Left hindlimb (tissue), 1 donor: Measurements from ENCODE around the gene EVA1C.
"Not testable (repeated sequence)": the region's sequence is repeated elsewhere in the genome, so short reads cannot be mapped to it uniquely, and the experiment has no call there.

ENCODE experiments used
- DNase-seq: peaks from one replicate; pipeline ENCODE4 v3.0.0-alpha.2; 2018

Gene EVA1C, protein sequence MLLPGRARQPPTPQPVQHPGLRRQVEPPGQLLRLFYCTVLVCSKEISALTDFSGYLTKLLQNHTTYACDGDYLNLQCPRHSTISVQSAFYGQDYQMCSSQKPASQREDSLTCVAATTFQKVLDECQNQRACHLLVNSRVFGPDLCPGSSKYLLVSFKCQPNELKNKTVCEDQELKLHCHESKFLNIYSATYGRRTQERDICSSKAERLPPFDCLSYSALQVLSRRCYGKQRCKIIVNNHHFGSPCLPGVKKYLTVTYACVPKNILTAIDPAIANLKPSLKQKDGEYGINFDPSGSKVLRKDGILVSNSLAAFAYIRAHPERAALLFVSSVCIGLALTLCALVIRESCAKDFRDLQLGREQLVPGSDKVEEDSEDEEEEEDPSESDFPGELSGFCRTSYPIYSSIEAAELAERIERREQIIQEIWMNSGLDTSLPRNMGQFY

DNA sequence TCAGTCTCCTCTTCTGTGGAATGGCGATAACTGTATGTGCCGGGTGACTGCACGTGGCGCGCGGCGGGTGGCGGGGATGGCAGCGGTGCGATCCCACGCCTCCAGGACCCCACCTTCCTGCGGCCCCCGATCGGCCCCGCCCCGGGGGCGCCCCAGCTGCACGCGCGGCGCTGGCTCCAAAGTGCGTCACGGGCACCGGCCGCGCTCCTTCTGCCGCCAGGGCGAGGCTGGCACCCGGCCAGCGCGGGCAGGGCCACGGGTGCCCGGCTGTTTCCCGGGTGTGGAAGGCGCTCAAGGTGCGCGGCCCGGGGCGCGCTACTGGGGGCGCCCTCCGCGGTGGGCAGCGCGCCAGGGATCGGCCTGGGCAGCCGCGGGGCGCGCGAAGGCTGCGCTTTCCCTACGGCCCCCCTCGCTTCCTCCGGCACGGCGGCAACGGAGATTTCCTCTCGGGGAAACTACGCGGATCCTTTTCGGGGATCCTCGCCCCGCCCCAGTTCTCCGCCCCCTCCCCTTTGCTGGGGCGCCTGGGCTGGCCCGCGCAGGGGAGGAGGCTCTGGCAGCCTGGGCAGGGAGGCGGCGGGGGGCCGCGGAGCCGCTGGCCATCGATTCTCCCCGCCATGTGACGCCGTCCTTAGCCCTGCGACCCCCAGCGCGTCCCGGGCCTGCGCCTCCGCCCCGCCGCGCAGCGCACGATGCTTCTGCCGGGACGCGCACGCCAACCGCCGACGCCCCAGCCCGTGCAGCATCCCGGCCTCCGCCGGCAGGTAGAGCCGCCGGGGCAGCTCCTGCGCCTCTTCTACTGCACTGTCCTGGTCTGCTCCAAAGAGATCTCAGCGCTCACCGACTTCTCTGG lies at the start of gene EVA1C:
Gene EVA1C, plus strand, starts transcription at position 545 of the 853 bp plus-strand sequence. Its CDS starts 148 bp downstream, at position 693.
- DNase-seq = peak; percentile 46

DNA sequence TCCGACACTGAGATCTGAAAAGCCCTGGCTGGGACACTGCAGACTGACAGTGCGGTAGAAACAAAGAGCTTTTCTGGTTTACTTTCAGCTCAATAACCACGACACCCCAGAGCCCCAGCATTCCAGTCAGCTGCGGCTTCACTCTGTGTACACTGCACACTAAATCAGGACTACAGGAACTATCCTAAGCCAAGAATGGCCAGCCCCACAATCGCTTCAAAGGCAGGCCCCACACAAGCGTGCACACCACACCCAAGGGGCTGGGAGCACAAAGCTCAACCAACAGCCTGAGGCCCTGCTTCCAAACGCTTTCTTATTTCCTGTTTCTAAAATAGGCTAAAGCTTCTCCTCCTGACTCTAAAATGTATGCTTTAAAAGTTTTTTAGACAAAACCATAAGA lies 48.1 kb upstream of the EVA1C start:
- DNase-seq = peak; percentile 69

DNA sequence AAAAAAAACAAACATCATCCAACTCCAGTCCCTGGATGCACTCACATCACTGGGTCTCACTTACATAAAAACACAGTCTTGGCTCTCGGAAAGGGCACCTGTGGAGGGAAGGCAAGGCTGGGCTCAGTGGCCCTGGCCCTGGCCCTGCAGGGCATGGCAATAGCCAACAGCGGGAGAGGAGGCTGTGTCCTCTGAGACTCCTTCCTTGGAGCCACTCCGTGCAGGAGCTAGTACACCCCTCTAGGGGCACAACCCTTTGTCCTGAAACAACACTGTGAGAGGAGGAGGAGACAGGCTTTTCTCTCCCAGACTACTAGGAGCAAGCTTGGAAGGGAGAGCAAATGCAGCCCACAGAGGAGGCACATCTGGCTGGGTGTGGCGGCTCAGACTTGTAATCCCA lies 47.7 kb upstream of the EVA1C start:
- no peak for DNase-seq

DNA sequence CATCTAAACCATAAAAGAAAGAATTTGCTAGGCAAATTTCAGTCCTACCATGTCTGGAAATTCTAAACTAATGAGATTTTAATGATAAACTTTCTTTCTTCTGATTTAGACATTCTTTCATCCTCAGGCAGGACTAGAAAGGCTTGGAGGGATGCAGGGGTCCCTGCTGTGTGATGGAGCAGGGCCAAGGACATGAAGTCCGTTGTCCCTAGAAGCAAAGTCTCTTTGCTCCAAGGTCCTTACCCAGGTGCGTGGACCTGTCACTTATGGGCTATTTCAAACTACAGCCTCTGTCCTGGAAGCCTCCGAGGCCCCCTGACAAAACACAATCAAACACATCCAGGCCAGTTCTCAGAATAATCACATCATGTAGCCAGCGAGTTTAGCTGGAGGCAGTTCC lies 46.3 kb upstream of the EVA1C start:
- DNase-seq = no peak

DNA sequence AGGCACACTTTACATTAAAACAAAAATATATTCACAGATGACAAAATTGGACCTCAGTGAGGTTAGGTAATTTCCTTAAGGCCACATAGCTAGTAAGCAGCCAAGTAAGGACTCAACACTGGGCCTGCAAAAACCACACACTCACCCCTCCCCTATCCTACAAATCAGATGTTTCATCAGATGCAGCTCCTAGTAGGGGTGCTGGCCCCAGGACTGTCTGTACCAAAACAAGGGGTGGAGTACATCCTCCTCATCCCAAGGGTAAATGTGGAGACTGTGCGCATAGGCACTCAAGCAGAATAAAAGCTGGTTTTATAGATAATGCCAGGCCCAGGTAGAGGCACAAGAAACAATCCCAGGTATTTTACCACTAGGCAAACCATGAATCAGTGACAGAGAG lies 45.3 kb upstream of the EVA1C start:
- DNase-seq = no peak

DNA sequence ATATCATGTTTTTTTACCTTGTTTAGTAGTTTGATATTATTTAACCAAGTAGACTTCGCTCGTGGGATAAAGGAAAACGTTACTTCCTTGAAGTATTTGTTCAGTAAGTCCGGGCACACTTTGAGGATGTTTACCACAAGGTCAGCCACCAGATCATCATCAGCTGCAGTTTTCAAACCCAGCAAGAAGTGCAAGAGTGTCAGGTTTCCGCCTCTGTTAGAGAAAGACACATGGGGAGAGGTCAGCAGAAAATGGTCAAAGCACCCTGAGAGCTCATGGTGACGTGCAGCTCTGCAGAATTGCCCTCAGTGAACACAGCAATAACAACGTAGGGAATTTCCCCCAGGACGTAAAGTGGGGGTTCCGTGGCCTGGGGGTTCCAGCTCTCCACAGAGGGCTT lies 44.1 kb upstream of the EVA1C start:
- no peak for DNase-seq

DNA sequence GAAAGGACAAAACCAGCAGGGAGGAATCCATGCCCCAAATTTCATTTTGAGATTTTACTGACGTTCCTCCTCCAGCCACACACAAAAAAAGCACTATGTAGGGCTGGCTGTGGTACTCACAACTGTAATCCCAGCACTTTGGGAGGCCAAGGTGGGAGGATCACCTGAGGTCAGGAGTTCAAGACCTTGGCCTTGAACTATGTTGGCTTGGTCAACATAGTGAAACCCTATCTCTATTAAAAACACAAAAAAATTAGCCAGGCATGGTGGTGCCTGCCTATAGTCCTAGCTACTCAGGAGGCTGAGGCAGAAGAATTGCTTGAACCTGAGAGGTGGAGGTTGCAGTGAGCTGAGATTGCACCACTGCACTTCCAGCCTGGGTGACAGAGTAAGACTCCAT lies 43.5 kb upstream of the EVA1C start:
- DNase-seq = not testable (repeated sequence)

DNA sequence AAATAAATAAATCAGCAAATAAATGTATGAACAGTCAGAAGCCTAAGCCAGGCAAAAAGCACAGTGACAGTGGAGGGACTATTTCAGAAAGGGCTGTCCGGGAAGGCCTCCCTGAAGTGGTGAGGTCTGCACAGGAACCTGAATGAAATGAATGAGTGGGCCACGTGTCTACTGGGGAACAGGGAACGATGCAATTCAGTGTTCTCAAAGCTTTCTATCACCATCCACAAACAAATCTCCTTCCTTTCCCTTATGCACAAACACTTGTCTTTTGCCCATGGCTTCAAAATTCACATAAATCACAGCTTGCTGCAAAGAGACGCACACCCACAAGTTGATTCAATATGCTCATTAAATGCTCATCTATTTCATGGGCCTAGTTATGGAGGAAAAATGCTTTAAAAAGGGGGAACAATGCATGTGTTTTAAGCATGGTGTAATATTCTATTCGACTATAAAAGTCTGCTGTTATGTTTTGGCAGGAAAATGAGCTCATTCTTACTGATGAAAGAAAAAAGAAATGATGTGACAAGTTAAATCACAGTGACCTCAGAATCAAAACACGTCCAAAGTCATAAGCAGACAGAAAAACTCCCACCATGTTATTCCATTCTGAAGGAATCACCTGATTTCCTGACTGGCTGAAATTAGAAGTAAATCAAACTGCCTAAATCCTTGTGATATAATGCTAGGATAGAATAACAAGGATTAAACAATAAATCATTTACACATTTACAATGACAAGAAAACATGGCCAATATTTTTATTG lies 41.3 kb upstream of the EVA1C start:
- no peak for DNase-seq

DNA sequence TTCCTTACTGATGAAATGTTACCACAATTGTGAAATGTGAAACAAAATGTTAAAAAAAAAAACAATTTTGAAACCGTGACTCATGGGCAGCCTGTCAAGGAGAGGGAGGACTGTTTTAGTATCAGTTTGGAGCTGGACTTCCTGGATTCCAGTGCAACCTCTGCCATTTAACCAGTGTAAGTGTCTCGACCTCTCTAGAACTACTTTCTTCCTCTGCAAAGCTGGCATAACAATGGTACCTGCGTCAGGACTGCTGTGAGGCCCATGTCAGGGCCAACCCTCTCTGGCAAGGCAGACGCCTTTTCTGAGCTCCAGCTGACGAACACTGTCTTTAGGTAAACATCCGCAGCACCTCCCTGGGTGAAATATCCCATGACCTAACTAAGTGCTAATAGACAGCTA lies 40.6 kb upstream of the EVA1C start:
- DNase-seq = no peak

DNA sequence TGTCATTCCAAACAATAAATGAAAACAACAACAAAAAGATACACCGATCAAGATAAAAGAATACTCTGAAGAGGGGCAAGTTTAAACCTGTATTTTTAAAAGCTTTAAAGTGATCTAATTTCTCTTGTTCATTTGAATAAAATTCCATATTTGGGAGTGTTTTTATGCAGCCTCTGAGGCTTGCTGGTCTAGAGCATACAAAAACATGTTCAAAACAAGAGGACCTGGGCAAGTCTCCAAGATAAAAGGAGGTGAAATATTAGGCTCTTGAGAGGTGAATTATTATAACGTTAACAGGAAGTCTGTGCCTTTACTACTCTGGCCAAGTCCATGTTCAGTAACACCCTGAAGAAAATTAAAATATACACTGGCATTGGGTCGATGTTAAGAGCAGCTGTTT lies 39.8 kb upstream of the EVA1C start:
- DNase-seq = no peak

DNA sequence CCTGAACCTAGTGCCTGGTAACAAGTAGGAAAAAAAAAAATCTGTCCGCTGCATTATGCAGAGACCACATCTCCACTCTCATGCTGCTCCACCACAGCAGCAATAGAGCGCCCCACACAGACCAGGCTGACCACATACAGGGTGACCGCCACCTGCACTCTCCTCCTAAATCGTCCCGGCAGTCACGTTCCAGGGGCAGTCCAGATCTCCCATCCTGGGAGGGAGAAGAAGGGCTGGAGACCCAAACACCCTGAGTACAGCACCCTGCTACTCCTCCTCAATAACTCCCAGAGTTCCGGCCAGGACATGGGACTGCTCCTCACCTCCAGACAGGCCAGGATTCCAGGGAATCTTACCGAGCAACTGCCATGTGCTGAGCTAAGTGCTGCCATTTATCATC lies 35.0 kb upstream of the EVA1C start:
- no peak for DNase-seq

DNA sequence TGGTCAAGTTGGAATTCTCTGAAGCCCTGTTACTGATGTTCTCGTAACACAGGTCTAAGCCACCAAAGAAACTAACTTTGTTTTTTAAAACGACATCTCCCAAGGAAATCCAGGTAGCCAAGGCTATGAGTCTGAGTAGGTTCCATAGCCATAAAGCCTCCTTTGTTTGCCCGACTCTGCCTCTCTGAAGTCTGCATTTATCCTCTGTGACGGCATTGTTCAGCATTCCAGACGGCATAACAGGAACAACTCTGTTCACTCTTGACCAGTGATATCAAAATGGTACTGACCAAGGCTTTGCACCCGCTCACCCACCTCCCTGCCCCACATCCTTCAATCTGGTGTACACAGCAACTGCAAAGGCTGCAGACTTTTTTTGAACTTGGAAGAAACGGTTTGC lies 34.5 kb upstream of the EVA1C start:
- no peak for DNase-seq

DNA sequence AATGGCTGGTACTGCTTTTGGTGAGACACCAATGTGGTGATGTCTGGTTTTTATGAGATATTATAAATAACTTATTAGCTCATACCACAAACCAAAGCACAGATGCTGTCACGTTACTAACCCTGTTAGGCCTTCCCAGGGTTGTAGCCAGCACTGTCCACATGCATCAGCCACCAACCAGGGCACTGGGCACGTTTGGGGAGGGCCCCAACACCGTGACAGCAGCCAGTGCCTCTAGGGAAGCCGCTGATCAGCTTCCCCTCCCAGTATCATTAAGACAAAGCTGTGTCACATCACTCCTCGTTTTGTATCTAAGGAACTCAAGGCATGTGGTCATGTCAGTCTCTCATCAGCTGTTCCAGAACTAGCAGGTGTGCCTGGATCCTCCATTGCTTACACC lies 33.5 kb upstream of the EVA1C start:
- peak; percentile 35 for DNase-seq

DNA sequence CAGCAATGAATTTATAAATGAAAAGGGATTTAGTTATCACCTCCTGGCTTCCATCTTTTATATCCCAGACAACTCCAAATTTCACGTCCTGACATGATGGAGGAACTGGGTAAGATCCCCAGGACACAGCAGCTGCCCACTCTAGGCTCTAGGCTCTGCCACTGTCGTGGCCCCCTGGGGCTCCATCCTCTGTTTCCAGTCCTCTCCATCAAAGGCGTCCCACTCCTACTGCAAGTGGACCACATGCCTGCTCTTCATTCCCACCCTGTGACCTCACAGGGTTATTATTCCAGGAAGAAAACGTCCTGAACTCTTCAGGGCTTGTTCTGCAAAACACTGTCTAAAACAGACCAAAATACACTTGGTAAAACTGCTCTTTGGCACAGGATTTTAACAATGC lies 31.6 kb upstream of the EVA1C start:
- no peak for DNase-seq

DNA sequence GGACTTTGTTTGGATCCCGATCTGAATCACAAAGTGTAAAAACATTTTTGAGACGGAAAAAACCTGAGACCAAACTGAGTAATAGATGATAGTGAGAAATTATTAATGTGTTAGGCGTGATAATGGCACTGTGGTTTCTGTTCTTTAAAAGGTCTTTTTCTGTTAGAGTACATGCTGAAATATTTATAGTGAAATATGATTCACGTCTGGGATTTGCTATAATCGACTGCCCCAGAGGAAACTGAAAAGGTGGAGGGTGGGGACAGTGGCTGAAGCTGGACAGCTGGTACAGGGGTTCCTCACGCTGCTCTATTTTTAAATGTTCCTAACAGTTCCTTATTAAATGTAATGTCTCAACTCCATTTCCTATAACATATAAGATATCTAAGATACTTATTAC lies 30.9 kb upstream of the EVA1C start:
- no peak for DNase-seq

DNA sequence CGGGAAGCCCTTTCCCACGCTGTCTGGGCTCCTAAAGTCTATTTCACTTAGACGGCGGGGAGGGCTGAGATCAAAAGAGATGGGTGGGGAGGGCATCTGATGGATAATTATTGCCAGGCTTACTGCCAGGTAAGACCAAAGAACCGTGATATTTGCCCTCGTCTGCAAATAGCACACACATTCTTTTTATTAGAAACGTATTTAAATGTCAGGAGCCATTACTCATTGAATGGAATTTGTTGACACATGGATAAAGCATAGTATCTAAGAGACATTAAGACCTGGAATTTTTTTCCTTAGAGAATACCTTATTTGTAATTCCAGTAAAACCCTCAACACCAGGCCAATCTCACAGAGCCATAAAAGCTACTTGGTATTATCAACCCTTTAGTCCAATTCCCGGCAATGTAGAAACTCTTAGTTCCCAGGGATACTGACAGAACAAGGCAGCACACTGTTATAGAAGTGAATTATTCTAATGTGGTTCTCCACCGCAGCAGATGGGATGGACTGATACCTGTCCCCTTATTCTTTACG lies 30.3 kb upstream of the EVA1C start:
- no peak for DNase-seq

DNA sequence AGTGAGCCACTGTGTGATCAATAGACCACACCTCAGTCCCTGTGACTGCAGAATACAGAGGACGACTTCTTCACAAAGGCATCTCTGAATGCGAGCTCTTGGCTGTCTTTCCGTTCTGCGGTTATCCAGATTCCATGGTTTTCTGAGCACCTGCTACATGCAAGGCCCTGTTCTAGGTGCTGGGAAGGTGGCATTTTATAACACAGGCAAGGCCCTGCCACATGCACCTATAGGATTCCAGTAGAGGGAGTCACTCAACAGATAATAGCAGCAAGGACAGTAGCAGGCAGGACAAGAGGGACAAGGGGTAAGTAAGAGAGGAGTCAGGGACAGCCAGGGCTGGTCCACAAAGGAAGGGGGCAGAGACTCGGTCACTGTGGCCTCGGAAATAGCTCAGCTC lies 28.7 kb upstream of the EVA1C start:
- DNase-seq = no peak

DNA sequence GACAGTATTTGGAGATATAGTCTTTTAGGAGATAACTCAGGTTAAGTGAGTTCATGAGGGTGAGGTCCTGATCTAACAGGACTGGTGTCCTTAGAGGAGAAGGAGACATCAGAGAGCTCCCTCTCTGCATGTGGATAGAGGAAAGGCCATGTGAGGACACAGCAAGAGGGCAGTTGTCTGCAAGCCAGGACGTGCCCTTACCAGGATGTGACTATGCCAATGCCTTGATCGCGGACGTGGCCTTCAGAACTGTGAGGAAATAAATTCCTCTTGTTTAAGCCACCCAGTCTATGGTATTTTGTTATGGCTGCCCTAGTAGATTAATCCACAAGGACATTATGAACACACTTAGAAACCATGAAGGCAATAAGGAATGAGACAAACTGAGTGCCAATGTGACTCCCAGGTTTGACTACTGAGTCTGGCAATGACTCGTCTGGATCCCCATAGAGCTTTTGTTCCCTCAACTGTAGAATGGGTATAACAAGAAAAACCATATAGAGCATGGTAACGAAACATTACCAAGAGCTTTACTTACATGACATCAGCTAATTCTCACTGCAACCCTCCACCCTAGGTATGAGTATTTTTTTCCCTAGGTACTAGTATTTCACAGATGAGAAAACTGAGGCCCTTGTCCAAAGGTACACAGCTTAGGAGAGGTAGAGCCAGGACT lies 26.2 kb upstream of the EVA1C start:
- no peak for DNase-seq

DNA sequence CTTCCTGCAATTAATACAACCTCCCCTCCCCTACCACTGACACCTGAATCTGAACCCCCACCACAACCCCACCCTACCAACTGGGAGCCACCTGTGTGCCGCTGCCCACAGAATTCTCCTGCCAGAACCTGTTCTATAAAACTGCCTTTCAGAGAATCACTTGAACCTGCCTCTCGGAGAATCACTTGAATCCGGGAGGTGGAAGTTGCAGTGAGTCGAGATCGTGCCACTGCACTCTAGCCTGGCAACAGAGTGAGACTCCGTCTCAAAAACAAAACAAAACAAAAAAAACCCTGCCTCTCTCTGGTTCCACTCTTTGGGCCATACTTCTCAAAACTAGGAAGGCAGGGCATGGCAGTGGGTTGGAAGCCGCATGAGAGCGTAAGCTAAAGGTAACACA lies 25.4 kb upstream of the EVA1C start:
- DNase-seq = no peak

DNA sequence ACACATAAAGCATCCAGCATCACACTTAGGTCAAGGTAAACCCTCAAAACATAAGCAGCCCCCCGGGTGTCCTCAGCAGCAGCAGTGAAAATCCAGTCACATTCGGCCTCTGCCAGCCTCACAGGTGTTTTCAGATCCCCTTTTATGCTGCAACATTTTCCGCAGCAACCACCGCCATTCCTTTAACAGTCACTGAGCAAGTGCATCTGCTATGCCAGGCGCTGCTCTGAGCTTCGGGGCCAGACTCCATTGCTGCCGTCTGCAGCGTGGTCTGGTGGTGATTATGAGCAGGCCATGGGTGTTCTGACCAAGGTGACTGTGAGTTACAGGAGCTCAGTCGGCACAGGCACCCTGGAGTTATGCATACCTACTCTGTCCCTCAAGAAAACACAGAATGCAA lies 24.2 kb upstream of the EVA1C start:
- no peak for DNase-seq

DNA sequence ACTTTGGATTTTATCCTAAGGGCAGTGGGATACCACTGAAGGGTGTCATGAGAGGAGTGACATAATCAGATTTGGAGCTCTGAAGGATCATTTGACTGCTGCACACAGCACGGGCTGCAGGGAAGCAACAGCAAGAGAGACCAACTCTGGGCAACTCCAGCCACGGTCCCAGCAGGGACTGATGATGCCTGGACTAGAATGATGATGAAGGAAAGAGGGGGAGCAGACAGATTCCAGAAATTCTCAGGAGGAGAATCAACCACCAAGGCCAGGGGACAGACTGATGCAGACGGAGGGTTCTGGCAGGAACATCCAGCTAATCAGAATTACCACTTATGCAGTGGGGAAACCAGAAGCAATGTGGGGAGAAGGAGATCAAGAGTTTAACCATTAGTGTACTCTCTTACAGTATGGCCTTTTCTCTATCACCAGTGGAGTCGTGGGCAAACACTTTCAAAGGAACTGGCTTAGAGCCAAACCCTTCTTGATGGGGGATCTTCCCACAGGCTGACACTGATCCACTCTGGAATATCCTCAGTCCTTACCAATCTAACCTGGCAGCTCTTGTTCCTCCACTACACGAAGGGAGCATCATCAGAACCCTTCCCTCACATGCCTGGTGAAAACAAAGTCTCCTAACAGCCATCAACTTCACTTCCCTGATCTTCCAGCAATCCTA lies 23.0 kb upstream of the EVA1C start:
- DNase-seq = no peak
